HL-60/S4 (cell line): ENCODE results near the gene CLDN9.

Source experiments
- in situ Hi-C: fragments of 300-500 bp; cut with MboI; formaldehyde crosslinking; loops from 2 replicates; pipeline ENCODE4 v1.14.3; 2022; ENCODE audit warnings: low sequenced_read_pairs

CLDN9 gene

DNA sequence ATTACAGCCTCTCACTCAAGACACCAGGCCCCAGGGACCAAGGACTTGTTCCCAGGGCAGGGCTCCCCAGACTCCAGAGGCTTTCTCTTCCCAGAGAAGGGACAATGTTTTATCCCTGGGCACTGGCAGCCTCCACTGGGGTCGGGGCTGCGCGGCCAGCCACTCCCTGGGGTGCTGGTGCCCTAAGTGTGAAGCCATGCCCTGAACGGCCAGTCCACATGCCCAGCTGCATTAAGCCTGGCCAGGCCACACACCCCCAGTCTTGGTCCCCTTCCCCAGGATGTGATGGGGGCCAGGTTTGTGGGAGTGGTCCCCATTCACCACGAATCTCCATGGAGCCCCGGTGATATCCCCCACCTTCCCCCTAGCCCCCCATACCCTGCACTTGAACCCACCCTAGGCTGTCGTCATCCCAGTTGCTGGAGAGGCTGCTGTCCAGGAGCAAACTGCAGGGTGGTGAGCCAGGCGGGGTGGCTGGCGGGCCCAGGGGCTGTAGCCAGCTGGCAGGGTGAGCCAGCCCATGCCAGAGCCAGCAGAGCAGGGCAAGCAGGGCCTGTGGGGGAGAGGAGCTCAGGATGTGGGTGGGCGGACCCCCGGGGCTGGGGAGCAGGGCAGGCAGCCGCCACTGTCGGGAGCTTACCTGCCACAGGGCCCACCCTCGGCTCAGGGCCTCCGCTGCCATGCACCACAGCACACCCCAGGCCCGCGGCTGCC lies 39.0 kb upstream of the CLDN9 start:
- in situ Hi-C loops, result no loop called here

DNA sequence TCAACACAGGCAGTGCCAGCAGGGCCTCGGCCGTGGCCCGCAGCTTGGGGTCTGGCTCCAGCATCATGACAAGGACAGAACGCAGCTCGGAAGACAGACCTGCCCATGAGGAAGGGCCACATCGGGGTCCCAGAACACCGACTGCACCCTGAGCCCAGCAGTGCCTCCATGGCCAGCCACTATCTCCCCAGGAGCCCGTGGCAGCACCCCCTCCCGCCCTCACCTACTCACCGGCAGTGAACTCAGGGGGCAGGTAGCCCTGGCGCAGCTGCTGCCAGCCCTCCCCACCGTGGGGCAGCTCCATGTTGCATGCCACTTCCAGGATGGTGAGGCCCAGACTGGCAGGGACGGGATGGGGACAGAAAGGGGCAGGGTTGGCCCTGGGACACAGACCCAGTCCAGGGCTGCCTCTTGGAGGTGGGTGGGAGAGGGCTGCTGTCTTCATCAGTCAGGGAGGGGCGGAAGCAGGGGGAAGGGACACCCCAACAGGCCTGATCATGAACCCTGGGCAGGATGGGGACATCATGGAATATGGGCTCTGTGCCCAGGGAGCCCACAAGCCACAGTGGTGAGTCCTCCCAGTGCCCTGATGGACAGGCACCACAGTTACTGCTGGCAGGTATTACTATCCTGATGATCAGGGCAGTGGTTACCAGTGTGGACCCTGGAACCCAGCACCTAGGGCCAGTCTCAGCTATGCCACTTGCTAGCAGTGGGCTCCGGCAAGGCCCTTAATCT lies 38.2 kb upstream of the CLDN9 start:
- in situ Hi-C loops, result no loop called here

DNA sequence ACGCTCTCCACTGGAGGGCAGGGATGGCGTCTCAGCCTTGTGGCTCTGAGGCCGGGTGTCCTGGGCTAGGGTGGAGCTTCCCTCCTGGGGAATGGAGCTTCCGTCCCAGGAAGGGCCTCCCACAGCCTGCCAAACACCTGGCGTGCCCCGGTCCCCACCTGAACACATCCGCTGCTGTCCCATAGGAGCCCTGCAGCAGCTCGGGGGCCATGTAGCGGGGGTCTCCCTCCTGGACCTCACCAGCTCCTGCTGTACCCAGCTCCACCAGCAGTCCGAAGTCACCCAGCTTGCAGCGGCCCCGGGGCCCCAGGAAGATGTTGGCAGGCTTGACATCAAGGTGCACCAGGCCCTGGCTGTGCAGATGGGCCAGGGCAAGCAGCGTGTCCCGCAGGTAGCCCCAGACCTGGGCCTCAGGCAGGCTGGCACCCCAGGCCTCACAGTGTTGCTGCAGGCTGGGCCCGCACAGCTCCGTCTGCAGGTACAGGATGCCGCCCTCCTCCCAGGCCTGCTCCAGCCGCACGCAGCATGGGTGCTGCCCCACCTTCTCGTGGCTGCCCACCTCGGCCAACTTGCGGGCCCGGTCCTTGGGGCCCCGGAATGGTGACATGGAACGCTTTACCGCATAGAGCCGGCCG lies 37.4 kb upstream of the CLDN9 start:
- in situ Hi-C loops, result no loop called here

DNA sequence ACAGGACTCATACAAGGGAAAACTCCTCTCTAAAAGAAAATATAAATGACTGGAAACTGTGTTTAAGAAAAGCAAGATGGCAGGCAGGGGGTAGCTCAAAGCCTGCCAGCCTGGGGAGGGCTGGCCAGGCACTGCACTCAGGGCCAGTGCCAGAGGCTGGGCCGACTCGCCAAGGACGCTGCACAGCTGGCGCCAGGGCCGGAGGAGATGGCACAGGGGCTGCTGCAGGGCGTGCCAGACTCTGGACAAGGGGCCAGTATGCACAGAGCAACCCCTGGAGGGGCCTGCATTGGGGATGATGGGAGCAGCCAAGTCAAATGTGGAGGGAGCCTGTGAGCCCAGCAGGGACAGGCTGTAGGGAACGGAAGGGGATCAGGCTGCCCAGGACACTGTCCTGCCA lies 36.5 kb upstream of the CLDN9 start:
- in situ Hi-C loops, result no loop called here

DNA sequence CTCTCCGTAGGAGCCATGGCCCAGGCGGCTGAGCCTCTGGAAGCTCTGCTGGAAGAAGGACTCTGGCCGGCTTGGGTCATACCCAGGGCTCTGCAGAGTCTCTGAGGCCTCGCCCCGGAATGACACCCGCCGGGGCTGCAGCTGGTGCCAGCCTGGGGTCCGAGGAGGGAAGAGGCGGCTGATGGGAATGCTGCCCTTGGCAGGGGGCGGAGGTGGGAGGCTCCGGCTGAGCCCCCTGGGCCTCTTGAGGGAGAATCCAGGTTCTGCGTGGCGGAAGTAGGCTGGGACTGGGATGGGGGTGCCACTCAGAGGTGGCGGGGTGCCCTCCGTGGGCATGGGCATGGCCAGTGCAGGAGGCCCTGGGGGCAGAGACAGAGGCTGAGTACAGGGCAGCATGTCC lies 36.0 kb upstream of the CLDN9 start:
- in situ Hi-C loops, result no loop called here

DNA sequence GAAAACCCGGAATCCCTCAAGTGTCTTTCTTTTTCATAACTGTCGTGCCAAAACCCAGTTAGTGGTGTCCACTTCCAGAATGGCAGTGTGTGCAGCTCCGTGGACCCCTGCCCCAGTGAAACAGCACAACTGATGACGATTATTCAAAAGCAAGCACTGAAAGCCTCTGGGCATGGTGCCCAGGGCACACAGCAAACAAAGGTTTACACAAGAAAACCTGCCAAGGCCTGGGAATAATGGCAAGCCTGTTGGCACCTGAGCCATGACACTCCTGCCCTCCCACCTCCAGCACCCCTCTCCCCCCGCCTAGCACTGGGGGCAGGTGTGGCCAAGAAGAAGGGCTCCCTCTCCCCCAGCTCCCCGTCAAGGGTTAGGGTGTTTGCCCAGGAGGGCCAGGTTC lies 35.3 kb upstream of the CLDN9 start:
- in situ Hi-C loops, result no loop called here

DNA sequence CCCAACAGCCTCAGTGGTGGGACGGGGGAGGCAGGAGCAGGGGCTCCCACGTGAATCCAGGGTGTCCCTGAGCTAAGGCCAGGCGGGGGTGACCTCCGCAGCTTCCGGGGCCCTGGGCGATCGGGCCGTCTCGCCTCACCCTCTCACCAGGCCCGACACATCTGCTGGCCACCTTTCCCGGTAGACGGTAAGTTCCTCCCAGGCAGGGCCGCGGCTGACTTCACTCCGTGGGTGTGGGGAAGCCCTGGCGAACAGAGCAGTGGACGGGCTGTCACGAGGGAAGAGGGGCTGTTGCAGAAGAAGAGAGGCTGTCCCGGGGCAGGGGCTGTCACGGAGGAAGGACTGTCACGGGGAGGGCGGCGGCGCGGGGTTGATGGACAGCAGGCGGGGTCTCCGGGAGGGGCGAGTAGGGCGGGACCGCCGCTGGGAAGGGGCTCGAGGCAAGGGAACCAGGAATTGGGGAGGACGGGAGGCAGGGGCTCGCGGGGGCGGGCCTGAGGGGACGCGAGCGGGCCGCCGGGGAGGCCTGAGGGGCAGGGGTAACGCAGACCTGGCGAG lies 33.0 kb upstream of the CLDN9 start:
- in situ Hi-C loops, result no loop called here

DNA sequence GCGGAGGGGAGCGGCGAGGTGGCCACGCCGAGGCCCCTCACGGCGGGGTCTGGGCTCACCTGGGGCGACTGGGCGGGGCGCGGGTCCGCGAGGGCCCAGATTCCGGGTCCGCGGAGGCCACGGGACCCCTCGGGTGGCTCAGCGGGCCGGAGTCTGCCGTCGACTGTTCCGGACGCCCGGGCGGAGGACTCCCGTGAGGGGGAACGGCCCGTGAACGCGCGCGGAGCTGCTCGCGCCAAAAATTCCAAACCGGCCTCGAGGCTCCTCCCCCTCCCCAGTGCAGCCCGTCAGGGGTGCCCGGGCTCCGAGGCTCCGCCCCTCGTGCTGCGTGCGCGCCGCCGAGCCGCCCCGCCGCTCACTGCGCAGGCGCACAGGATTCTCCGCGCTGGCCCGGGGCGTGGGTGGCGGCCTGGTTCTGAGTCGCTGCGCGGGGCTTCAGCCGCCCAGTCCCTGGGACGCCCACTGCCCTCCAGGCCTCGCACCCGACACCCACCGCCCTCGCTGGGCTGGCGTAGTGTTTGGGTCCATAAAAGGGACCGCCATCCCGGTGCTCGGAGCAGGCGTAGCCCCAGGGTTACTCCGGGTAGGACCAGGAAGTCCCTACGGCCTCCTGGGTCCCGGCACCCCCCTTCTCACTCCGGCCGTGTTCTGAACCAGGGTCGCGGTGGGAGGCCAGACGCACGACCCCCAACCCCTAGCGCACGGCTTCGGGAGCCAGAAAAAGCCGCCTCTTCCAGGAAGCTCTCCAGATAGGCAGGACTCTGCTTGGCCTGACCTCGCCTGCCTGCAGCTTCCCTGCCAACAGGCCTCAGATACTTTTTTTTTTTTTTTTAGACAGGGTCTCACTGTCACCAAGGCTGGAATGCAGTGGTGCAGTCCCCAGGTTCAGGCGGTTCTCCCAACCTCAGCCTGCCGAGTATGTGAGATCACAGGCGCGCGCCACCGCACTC lies 32.2 kb upstream of the CLDN9 start, which contains the start of gene PKMYT1:
TSS of gene PKMYT1 (minus strand) at position 220 of the 950 bp plus-strand sequence. CDS start 789 bp downstream, outside the sequence.
- in situ Hi-C loops, result no loop called here

DNA sequence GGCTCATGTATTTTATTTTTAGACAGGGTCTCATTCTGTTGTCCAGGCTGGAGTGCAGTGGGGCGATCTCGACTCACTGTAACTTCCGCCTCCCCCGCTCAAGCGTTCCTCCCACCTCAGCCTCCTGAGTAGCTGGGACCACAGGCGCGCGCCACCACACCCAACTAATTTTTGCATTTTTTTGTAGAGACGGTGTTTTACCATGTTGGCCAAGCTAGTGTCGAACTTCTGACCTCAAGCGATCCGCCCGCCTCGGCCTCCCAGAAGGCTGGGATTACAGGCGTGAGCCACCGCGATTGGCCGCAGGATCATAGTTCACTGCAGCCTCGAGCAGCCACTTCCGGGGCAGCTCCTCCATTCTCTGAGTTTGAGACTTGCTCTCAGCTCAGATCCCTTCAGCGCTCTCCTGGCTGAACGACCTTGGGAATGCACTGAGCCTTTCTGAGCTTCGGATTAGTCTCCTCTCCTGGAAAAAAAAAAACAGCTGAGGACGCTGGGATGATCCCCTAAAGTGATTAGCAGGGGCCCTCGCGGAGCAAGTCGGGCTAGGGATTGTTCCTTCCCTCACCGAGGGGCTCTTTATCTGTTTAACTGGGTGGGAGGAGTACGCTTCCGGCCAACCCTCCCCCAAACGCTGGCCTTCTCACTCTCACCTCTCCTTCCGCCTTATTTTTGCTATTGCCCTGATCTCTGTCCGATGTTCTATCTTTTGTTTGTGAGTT lies 31.4 kb upstream of the CLDN9 start:
- in situ Hi-C loops, result no loop called here

DNA sequence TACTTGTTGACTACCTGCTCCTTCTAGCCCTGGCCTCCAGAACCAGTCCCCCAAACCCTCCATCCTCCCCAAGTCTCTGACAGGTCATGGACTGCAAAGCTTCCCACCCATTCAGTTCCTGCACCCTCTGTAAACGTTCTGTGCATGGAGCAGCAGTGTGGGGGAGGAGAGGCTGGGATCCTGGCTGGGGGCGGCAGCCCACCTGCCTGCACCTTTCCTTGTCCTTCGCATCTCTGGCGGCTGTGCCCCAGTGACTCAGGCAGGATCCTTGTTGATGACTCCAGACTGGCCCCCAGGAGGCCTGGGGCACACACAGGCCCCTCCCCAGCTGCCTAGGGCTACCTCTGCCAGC lies 30.8 kb upstream of the CLDN9 start:
- in situ Hi-C loops, result no loop called here

DNA sequence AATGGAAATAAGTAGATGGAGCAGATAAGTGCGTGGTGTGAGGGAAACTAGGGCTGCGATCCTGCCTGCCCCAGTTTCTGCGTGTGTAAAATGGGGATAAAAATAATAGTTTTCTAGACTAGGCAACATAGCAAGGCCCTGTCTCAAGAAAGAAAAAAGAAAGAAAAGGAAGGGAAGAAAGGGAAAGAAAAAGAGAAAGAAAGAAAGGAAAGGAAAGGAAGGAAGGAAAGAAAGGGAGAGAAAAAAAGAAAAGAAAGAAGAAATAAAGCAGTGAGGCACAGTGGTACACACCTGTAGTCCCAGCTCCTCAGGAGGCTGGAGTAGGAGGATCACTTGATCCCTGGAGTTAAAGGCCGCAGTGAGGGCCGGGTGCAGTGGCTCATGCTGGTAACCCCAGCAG lies 30.3 kb upstream of the CLDN9 start:
- in situ Hi-C loops, result no loop called here

DNA sequence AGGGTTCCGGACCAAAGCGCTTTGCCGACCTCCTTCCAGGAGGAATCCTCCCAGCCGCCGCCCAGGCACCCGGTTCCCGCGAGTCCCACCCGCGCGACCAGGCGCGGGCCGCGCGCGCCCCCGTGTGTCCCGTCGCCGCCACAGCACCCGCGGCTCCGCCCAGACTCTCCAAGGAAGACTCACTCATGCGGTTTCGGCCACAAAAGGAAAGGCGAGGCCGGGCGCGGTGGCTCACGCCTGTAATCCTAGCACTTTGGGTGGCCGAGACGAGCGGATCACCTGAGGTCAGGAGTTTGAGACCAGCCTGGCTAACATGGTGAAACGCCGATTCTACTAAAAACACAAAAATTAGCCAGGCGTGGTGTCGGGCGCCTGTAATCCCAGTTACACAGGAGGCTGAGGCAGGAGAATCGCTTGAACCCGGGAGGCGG lies 29.0 kb upstream of the CLDN9 start:
- in situ Hi-C loops, result no loop called here

DNA sequence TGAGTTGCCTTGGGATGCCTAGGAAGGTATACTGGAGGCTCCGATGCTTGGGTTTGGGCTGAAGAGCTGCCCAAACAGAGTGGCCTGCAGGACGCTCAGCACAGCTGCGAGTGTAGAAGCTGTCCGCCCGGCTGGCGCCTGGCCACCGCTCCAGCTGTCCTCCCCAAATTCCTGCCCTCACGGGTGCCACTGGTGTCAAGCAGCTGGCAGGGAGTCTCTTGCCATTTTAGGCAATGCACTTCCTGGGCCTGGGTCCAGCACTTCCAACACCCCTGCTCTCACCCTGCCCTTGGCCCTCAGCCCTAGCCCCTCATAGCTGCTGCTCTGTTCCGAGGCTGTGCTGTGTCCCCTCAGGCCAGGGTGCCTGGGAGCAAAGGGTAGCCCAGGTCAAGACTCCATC lies 27.3 kb upstream of the CLDN9 start:
- in situ Hi-C loops, result no loop called here

DNA sequence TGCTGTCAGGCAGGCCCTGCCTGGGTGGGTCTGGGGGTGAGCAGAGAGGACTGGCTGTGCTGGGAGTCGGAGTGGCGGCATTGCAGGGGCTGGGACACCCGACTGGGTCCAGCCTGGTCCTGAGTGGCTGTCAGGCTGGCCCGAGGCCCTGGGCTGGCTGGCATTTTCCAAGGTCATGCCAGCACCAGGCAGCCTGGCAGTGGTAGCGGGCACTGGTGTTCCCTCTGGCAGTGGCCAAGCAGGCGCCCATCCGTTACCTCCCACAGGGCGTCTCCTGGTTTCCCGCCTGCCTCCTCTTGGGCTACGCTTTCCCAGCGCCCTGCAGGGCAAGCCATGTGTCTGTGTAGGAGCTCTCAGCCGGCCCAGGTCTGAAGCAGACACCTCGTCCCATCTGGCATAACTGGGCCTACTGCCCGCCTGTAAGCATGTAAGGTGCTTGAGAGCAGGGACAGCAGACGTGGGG lies 26.8 kb upstream of the CLDN9 start:
- in situ Hi-C loops, result no loop called here

DNA sequence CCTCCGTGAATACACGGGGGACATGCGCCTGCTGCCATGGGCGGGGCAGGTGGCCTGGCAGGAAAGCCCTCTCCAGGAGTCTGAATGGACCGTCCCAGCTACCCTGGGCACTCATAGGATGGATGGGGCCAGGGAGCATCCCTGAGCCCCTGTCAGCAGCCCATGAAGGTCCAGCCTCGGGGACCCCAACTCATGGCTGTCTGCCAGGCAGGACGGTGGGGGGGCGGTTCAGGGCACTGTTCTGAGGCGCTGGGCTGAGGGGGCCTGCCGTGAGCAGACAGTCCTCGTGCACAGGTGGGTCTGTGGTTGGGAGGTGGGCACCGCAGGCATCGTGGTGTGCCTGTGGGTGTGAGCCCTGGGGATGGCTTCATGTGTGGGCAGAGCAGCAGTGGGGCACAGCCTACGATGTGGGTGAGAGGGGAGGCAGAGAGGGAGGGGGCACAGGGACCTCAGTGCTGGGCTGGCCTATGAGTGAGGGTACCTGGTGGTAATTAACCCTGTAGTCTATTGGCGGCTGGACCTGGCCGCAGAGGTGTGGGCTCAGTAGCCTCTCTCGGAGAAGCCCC lies 26.0 kb upstream of the CLDN9 start:
- in situ Hi-C loops, result no loop called here

DNA sequence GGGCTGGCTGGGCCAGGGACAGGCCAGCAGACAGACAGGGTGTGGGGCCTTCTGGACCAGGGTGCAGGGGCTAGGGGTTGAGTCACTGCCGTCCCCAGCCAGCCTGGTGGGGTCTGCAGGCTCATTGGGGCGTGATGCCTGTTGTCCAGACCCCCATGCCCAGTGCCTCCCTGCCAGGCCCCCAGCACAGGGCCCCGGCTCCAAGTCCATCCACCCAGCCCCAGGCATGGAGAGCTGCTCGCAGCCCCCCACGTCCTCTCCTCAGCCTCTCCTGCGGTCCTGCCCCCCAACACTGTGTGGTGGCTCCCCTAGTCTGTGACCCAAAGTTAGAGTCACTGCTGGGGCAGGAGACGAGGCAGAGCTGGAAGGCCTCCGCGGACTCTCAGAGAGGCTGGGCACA lies 25.4 kb upstream of the CLDN9 start:
- in situ Hi-C loops, result no loop called here

DNA sequence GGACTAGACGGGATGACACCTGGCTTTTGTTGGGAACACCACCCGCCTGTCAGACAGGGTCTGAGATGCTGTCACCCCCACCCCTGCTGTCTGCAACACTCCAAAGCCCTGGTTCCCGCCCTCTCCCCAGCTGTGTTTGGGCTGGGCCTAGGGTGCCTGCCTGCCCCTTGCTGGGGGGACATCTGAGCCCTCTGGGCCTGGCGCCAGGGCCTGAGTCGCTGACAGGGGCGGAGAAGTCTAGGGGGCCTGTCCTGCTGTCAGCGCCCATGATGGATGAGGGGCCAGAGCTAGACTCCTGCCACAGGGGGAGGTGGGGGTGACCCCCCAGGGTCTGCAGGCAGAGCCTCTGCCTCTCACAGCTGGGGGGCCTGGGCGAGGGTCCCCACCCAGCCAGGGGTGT lies 24.9 kb upstream of the CLDN9 start:
- in situ Hi-C loops, result no loop called here

DNA sequence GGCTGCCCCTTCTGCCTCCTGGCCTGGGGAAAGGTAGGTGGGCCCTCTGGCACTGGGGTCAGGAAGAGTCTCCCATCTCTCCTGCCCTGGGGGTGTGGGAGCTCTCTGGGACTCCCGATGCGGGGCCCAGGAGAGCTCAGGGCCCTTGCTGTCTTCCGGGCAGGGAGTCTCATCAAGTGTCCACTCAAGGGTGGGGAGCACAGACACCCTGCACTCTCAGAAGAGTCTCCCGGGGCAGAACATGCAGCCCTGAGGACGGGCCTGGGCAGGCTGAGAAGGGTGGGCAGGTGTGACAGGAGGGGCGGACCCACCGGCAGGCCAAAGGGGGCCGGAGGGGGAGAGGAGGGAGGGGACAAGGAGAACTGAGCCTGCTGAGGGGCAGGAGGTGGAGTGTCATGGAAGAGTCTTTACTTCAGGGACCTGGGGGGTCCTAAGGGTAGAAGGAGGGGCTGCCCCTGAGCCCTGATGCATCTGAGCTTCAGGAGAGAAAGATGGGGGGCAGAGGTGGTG lies 24.1 kb upstream of the CLDN9 start:
- in situ Hi-C loops, result no loop called here

DNA sequence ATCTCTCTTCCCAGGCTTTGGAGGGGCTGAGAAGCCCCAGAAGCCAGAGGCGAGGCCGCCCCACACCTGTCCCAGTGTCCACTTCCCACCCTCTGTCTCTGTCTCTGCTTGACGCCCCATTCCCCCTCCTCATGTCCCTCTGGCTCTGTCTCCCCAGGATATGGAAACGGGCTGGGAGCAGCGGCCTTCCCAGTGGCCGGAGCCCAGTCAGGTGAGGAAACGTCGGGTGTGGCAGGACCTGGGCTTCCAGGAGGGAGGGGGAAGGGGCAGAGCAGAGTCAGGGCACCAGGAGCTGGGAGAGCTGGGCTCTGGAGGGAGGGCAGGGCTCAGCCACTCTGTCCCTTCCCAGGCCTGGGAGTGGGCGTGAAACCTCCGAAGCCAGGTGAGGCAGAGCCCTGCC lies 21.8 kb upstream of the CLDN9 start:
- in situ Hi-C loops, result no loop called here
